AML-193 (cell line): ENCODE data around the gene HYAL4.

Experiments used
- DNase-seq, 2 experiments: peaks; one replicate each; lab custom pipeline; 2025; lab: John Stamatoyannopoulos, UW

The HYAL4 gene

DNA sequence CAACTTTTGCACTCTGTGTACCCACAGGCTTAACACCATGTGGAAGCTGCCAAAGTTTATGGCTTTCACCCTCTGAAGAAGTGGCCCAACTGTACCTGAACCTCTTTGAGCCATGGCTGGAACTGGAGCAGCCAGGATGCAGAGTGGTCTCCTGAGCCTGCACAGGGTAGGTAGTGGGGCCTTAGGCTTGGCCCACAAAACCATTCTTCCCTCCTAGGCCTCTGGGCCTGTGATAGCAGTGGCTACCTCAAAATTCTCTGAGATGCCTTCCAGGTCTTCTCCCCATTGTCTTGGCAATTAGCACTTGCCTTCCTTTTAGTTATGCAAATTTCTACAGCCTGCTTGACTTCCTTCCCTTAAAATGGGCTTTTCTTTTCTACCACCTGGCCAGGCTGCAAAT is 60.7 kb downstream of the HYAL4 start:
- DNase-seq: no peak

DNA sequence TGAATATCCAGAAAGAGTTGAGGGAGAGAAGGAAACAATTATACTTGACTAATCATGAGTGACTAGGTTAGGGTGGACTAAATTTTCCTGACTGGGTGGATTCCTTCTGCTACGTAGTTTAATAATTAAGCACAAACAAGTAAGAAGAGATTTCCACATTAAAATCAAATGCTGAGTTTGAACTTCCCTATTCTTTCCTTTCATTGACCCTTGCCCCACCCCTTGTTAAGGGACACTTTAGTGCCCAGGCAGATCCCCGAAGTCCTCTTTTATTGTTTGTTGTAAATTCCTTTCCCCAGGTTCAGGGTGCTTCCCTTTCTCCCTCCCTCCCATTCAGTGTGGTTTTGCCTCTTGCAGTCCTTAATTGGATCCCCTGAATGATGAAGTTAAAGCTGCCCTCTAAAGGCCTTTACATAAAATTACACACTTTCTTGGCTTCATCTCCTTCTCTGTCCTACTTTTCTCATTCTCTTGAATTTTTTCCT is 71.3 kb downstream of the HYAL4 start:
- DNase-seq: peak; percentile 1 to 30

DNA sequence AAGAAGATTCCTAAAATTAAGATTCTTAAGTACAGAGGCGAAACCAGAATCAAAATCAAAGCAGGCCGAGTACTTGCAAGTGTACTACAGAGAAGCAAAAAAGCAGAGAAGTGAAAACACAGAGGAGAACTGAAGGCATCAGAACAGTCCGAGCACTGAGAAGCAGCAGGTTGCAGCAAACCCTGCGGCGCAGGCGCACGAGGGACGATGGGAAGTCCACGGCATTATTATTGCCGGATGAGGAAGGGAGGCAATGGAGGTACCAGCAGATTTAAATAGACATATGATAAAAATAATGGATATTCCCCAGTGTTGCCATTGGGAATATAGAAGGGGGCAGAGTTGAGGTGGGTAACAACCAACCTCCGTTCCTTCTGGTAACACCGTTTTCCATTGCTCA is 72.9 kb downstream of the HYAL4 start:
- DNase-seq: no peak

DNA sequence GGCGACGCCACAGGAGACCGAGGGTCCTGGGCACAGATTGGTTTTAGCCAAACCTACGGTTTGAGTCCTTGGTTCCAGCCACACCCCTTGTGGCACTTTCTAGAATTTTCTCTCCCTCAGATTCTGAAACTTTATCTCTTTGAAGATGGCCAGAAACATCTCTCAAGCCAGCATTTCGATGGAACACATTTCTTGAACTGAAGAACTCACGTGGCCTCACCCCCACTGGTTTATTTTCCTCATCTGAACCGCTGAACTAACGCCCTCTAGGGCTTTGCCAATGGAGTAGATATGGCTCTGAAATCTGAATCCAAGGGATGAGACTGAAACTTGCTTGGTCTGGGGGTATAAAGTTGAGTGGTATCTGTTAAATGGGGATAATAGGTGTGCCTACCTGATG is 73.3 kb downstream of the HYAL4 start:
- DNase-seq: no peak

DNA sequence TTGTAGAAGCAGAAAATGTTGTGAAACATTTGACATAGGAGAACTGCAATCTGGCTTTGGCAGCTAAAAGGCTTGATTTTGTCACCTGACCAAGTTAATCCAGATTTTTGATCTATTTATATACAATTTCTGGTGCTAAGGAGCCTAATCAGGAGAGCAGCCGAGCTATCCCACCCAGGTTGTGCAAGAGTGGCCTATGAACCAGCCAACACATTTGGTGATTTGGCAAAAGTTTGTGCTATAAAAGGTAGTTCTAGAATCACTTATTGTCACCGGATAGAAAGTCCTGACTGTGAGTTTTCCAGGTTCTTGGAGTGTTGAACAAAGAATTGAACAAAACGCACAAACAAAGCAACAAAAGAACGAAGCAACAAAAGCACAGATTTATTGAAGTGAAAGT is 78.6 kb downstream of the HYAL4 start:
- no peak for DNase-seq

DNA sequence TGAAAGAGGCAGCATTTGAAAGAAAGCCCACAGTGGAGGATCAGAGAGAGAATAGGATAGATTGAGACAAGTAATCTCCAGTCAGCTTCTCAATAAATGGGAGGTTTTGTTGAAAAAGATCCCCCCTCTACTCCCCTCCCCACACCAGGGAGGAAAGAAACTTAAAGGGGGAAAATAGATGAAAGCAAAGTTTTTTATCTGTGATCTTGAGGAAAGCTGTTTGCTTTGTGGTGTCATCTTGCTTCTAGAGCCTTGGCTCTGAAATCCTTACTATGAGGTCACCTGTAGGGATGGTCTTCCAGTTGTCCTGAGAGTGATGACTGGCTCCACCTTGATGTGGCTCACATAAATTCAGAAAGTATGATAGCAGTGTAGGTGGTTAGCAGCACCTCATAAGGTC is 80.0 kb downstream of the HYAL4 start, which contains the start of gene SPAM1:
TSS of gene SPAM1 (plus strand) at position 301 of the 400 bp plus-strand sequence. CDS start 28,330 bp downstream, outside the sequence.
- no peak for DNase-seq
